ENCODE results near the gene SPC25. TPM values are rescaled to one million over a fixed set of nuclear protein-coding genes. Genes with fewer than 3 reads are reported as not detected.

Gene SPC25
- total and polyA plus RNA-seq, 2 experiments from 2014 or later, result 8.1 to 11.2 TPM

- Histone ChIP-seq H3K79me2 (no peaks in the 10 kb centered on the region), H3K4me3 (no peak overlapping the region), H3K36me3 (replicated peaks; ENCODE audit: insufficient read depth, low read depth) (no peaks in the 10 kb centered on the region), H3K4me2 (no peak overlapping the region), H3K9me3 (ENCODE audit: low read depth) (no peaks in the 10 kb centered on the region), H3K27me3 (peaks cover 13% of the 10 kb centered on the region), H3K4me1 (ENCODE audit: insufficient read depth) (no peaks in the 10 kb centered on the region), H4K20me1 (ENCODE audit: insufficient read depth, poor library complexity, severe bottlenecking) (no peaks in the 10 kb centered on the region), H3K9me2 (replicated peaks; ENCODE audit: insufficient read depth) (no peaks in the 10 kb centered on the region), H2AFZ (no peak overlapping the region), H3K27ac (no peak overlapping the region)
- DNase-seq (ENCODE audit: low spot score), result no peak
- 95% methylated on average over 4 of the region's 4 CpGs for WGBS (ENCODE audit: low lambda C conversion rate, missing lambda C conversion rate)
- TF ChIP-seq CTCF (IDR thresholded peaks at IDR 0.05; ENCODE audit: poor library complexity) (no peak), EZH2phosphoT487 (IDR thresholded peaks at IDR 0.05; ENCODE audit: low read depth, severe bottlenecking, unreplicated experiment) (no peak), EZH2 (IDR thresholded peaks at IDR 0.05; ENCODE audit: borderline replicate concordance) (no peak)
Observed at GRCh38 chr2:168913495-168913894, 23.3 kb upstream of the SPC25 start.

GRCh38 chr2:168912901-168913369 is 22.7 kb upstream of the SPC25 start:
- no peak overlapping the region for H3K27ac ChIP-seq
- H3K9me3 ChIP-seq (ENCODE audit: low read depth), result no peaks in the 10 kb centered on the region
- peak overlapping the region; percentile 21 for H2AFZ ChIP-seq
- WGBS (ENCODE audit: low lambda C conversion rate, missing lambda C conversion rate), result 40% methylated on average over 21 of the region's 21 CpGs
- no peak for TF ChIP-seq EZH2phosphoT487 (IDR thresholded peaks at IDR 0.05; ENCODE audit: low read depth, severe bottlenecking, unreplicated experiment)
- no peak for TF ChIP-seq EZH2 (IDR thresholded peaks at IDR 0.05; ENCODE audit: borderline replicate concordance)
- no peak for TF ChIP-seq CTCF (IDR thresholded peaks at IDR 0.05; ENCODE audit: poor library complexity)
- peak; percentile 21 for DNase-seq (ENCODE audit: low spot score)
- H3K79me2 ChIP-seq, result no peaks in the 10 kb centered on the region
- no peaks in the 10 kb centered on the region for H4K20me1 ChIP-seq (ENCODE audit: insufficient read depth, poor library complexity, severe bottlenecking)
- H3K4me1 ChIP-seq (ENCODE audit: insufficient read depth), result no peaks in the 10 kb centered on the region
- no peaks in the 10 kb centered on the region for H3K9me2 ChIP-seq (replicated peaks; ENCODE audit: insufficient read depth)
- peaks cover 13% of the 10 kb centered on the region for H3K27me3 ChIP-seq
- H3K4me3 ChIP-seq, result no peak overlapping the region
- H3K36me3 ChIP-seq (replicated peaks; ENCODE audit: insufficient read depth, low read depth), result no peaks in the 10 kb centered on the region
- H3K4me2 ChIP-seq, result peak overlapping the region; percentile 70

- TF ChIP-seq EZH2 (IDR thresholded peaks at IDR 0.05; ENCODE audit: borderline replicate concordance) (no peak), EZH2phosphoT487 (IDR thresholded peaks at IDR 0.05; ENCODE audit: low read depth, severe bottlenecking, unreplicated experiment) (no peak), CTCF (IDR thresholded peaks at IDR 0.05; ENCODE audit: poor library complexity) (no peak)
- Histone ChIP-seq H3K4me1 (ENCODE audit: insufficient read depth) (no peaks in the 10 kb centered on the region), H3K9me3 (ENCODE audit: low read depth) (no peaks in the 10 kb centered on the region), H2AFZ (peak overlapping the region; percentile 21), H4K20me1 (ENCODE audit: insufficient read depth, poor library complexity, severe bottlenecking) (no peaks in the 10 kb centered on the region), H3K36me3 (replicated peaks; ENCODE audit: insufficient read depth, low read depth) (no peaks in the 10 kb centered on the region), H3K79me2 (no peaks in the 10 kb centered on the region), H3K4me3 (no peak overlapping the region), H3K9me2 (replicated peaks; ENCODE audit: insufficient read depth) (no peaks in the 10 kb centered on the region), H3K4me2 (peak overlapping the region; percentile 70), H3K27ac (no peak overlapping the region), H3K27me3 (peaks cover 13% of the 10 kb centered on the region)
- WGBS (ENCODE audit: low lambda C conversion rate, missing lambda C conversion rate), result 76% methylated on average over 6 of the region's 6 CpGs
- DNase-seq (ENCODE audit: low spot score), result no peak
Observed at GRCh38 chr2:168912466-168912865, 22.2 kb upstream of the SPC25 start.

GRCh38 chr2:168910330-168910729 is 20.1 kb upstream of the SPC25 start:
- Histone ChIP-seq H3K4me1 (ENCODE audit: insufficient read depth) (no peaks in the 10 kb centered on the region), H3K4me2 (no peak overlapping the region), H3K4me3 (no peak overlapping the region), H3K27me3 (peaks cover 13% of the 10 kb centered on the region), H3K36me3 (replicated peaks; ENCODE audit: insufficient read depth, low read depth) (no peaks in the 10 kb centered on the region), H2AFZ (no peak overlapping the region), H3K27ac (no peak overlapping the region), H3K9me2 (replicated peaks; ENCODE audit: insufficient read depth) (no peaks in the 10 kb centered on the region), H3K9me3 (ENCODE audit: low read depth) (no peaks in the 10 kb centered on the region), H3K79me2 (no peaks in the 10 kb centered on the region), H4K20me1 (ENCODE audit: insufficient read depth, poor library complexity, severe bottlenecking) (no peaks in the 10 kb centered on the region)
- DNase-seq (ENCODE audit: low spot score), result no peak
- WGBS (ENCODE audit: low lambda C conversion rate, missing lambda C conversion rate), result 75% methylated on average over 5 of the region's 5 CpGs
- TF ChIP-seq CTCF (IDR thresholded peaks at IDR 0.05; ENCODE audit: poor library complexity) (no peak), EZH2phosphoT487 (IDR thresholded peaks at IDR 0.05; ENCODE audit: low read depth, severe bottlenecking, unreplicated experiment) (no peak), EZH2 (IDR thresholded peaks at IDR 0.05; ENCODE audit: borderline replicate concordance) (no peak)
